ENCODE results near the gene HPSE2.

Gene HPSE2

DNA sequence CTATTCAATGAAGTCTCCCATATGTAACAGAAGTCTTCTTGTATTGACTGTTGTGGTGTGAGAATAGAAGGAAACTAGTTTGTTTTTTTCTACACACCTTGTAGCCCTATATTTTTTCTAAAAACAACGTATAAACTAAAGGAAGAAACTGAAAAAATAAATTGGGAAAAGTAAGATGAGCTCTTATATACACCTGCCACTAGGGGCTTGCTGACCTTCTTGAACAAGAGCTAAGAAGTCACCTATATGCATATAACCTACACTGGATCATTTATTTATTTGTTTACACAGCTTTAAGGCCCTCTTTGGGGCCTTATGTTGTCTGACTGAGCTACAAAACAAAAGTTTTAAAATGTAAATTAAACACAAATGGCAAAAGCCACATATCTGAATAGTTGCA is 383.0 kb downstream of the HPSE2 start:
- no peak for DNase-seq
- TF ChIP-seq, protein P1, sequence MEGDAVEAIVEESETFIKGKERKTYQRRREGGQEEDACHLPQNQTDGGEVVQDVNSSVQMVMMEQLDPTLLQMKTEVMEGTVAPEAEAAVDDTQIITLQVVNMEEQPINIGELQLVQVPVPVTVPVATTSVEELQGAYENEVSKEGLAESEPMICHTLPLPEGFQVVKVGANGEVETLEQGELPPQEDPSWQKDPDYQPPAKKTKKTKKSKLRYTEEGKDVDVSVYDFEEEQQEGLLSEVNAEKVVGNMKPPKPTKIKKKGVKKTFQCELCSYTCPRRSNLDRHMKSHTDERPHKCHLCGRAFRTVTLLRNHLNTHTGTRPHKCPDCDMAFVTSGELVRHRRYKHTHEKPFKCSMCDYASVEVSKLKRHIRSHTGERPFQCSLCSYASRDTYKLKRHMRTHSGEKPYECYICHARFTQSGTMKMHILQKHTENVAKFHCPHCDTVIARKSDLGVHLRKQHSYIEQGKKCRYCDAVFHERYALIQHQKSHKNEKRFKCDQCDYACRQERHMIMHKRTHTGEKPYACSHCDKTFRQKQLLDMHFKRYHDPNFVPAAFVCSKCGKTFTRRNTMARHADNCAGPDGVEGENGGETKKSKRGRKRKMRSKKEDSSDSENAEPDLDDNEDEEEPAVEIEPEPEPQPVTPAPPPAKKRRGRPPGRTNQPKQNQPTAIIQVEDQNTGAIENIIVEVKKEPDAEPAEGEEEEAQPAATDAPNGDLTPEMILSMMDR (IDR thresholded peaks at IDR 0.05; ENCODE audit: low read depth, low read length, missing control alignments) = no peak
- H3K27me3 ChIP-seq (replicated peaks) = no peaks in the 10 kb centered on the region
- no peak overlapping the region for H3K4me3 ChIP-seq (ENCODE audit: low read depth, low read length)
- no peaks in the 10 kb centered on the region for H3K36me3 ChIP-seq (replicated peaks)
- in situ Hi-C loops (cut with HindIII; ENCODE audit: low pct_ligation_motif_present, low sequenced_read_pairs) = no loop called here
- H3K27ac ChIP-seq = no peak overlapping the region

DNA sequence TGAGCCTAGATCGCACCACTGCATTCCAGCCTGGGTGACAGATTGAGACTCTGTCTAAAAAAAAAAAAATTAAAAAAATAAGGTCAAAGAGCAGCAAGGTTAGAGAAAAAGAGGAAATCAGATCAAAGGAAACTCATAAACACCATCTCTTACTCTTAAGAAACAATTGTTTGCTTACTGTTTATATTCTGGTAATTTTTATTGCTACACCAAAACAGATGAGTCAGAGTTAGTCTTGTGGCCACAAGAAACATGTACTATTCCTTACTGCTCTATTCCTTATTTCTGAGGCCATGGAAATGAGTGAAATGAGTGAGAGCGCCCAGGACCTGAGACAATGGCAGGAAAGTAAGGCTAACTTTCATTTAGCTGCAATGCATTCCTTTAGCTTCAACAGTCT is 387.3 kb downstream of the HPSE2 start:
- in situ Hi-C loops (cut with HindIII; ENCODE audit: low pct_ligation_motif_present, low sequenced_read_pairs) = no loop called here
- Histone ChIP-seq H3K36me3 (replicated peaks) (no peaks in the 10 kb centered on the region), H3K27ac (no peak overlapping the region), H3K4me3 (ENCODE audit: low read depth, low read length) (no peak overlapping the region), H3K27me3 (replicated peaks) (no peaks in the 10 kb centered on the region)
- TF ChIP-seq, protein P1 (IDR thresholded peaks at IDR 0.05; ENCODE audit: low read depth, low read length, missing control alignments) = no peak
- no peak for DNase-seq

DNA sequence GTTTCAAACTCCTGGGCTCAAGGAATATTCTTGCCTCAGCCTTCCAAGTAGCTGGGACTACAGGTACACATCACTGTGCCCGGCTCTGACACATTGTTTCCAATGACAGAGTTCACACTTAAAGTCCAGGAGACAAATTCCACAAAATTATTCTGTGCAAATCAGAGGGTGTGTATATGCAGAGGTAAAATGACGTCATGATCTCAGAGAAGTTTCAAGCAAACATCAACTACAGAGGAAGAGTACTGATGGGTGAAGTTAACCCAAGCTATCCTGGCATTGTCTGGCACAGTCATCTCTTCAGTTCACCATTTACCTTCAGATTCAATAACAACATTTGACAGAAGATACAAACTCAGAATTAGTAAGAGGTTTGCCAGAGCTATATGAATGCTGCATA is 388.9 kb downstream of the HPSE2 start:
- H3K4me3 ChIP-seq (ENCODE audit: low read depth, low read length) = no peak overlapping the region
- TF ChIP-seq, protein P1 (IDR thresholded peaks at IDR 0.05; ENCODE audit: low read depth, low read length, missing control alignments) = no peak
- no peak for DNase-seq
- H3K36me3 ChIP-seq (replicated peaks) = no peaks in the 10 kb centered on the region
- H3K27me3 ChIP-seq (replicated peaks) = no peaks in the 10 kb centered on the region
- in situ Hi-C loops (cut with HindIII; ENCODE audit: low pct_ligation_motif_present, low sequenced_read_pairs) = no loop called here
- no peak overlapping the region for H3K27ac ChIP-seq

DNA sequence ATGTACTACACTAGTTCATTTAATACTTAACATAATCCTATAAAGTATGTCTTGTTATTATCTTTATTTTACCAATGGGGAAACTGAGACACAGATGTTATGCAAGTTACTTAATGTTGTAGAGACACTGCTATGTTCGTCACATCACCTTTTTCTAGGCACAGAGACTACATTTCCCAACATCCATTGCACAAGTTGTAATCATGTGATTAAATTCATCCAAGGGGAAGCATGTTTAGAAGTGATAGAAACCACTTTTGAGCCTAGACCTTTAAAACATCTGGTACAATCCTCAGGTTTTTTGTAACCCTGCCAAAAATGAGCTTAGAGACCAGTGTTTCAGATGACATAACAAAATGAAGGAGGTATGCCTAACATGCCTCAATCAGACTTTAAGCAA is 402.1 kb downstream of the HPSE2 start:
- DNase-seq = no peak
- in situ Hi-C loops (cut with HindIII; ENCODE audit: low pct_ligation_motif_present, low sequenced_read_pairs) = no loop called here
- Histone ChIP-seq H3K27me3 (replicated peaks) (no peaks in the 10 kb centered on the region), H3K36me3 (replicated peaks) (no peaks in the 10 kb centered on the region), H3K4me3 (ENCODE audit: low read depth, low read length) (no peak overlapping the region), H3K27ac (no peak overlapping the region)
- TF ChIP-seq, protein P1 (IDR thresholded peaks at IDR 0.05; ENCODE audit: low read depth, low read length, missing control alignments) = no peak

DNA sequence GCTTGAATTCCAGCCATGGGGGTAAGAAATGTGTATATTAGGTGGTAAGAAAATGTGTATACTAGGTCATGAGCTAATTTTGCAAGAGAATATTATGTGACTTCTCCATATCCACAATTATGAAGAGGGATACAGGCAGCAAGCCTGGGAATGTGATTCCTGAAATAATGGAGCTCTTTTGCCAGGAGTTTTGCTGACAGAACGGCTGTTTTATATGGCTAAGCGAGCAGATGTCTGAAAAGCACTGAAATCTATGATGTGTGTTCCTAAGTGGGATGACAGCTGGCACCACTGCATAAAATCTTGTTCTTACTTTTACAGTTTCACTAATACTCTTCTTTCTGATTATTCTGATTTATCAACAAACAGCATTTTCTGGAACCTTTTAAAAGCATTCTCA is 402.9 kb downstream of the HPSE2 start:
- Histone ChIP-seq H3K27me3 (replicated peaks) (no peaks in the 10 kb centered on the region), H3K27ac (no peak overlapping the region), H3K36me3 (replicated peaks) (no peaks in the 10 kb centered on the region), H3K4me3 (ENCODE audit: low read depth, low read length) (no peak overlapping the region)
- in situ Hi-C loops (cut with HindIII; ENCODE audit: low pct_ligation_motif_present, low sequenced_read_pairs) = no loop called here
- TF ChIP-seq, protein P1 (IDR thresholded peaks at IDR 0.05; ENCODE audit: low read depth, low read length, missing control alignments) = no peak
- DNase-seq = no peak

DNA sequence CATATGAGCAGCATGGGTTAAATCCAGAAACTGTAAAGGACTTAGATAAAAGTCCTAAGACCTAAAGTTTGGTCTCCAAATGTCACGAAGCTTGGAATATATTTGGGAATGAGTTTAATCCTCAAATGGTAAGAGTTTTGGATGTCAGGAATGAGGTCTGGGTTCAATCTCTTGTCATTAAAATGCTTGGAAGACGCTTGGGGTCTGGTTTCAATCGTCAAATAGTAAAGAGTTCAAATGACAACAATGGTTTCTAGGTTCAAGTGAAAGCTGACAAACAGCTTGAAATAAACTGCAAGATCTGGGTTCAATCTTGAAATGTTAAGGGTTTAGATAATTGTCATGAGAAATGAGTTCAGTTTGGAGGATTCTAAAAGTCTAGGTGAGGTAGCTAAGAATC is 403.5 kb downstream of the HPSE2 start:
- DNase-seq = no peak
- in situ Hi-C loops (cut with HindIII; ENCODE audit: low pct_ligation_motif_present, low sequenced_read_pairs) = no loop called here
- Histone ChIP-seq H3K27me3 (replicated peaks) (no peaks in the 10 kb centered on the region), H3K36me3 (replicated peaks) (no peaks in the 10 kb centered on the region), H3K27ac (no peak overlapping the region), H3K4me3 (ENCODE audit: low read depth, low read length) (no peak overlapping the region)
- TF ChIP-seq, protein P1 (IDR thresholded peaks at IDR 0.05; ENCODE audit: low read depth, low read length, missing control alignments) = no peak
